RWPE2 (cell line): Measurements from ENCODE around the gene ACAD10.
A peak's percentile ranks its signal among the peaks of the same experiment; 100 is the strongest.

Experiments used
- ATAC-seq: fragments of 200-7000 bp; cut with Tn5 transposase; 3 replicates; pipeline ENCODE4 v1.9.1; 2021; ENCODE audit warnings: low read depth
- DNase-seq: peaks from one replicate; pipeline ENCODE4 v3.0.0-alpha.2; 2020; ENCODE audit warnings: low spot score
- H3K27ac ChIP-seq: fragments of 450-650 bp; 2 replicates; pipeline ENCODE4 v1.5.1; 2017; ENCODE audit warnings: mild to moderate bottlenecking; ENCODE audit not compliant: poor library complexity, severe bottlenecking
- H3K27me3 ChIP-seq: fragments of 250-450 bp; sonication (Bioruptor Pico); 2 replicates; pipeline ENCODE4 v1.5.1; 2021; ENCODE audit warnings: mild to moderate bottlenecking, moderate library complexity; ENCODE audit not compliant: insufficient read depth, poor library complexity, severe bottlenecking
- H3K36me3 ChIP-seq: fragments of 250-450 bp; sonication (Bioruptor Pico); 2 replicates; pipeline ENCODE4 v1.5.1; 2020; ENCODE audit warnings: low read depth, mild to moderate bottlenecking, moderate library complexity
- H3K4me1 ChIP-seq: fragments of 250-450 bp; sonication (Bioruptor Pico); 2 replicates; pipeline ENCODE4 v1.5.1; 2021; ENCODE audit warnings: mild to moderate bottlenecking, moderate library complexity; ENCODE audit not compliant: insufficient read depth, poor library complexity, severe bottlenecking
- H3K4me3 ChIP-seq: fragments of 250-450 bp; sonication (Bioruptor Pico); 2 replicates; pipeline ENCODE4 v1.5.1; 2021; ENCODE audit warnings: mild to moderate bottlenecking, moderate library complexity; ENCODE audit not compliant: severe bottlenecking
- H3K9me3 ChIP-seq: fragments of 250-450 bp; sonication (Bioruptor Pico); 2 replicates; pipeline ENCODE4 v1.5.1; 2021; ENCODE audit warnings: mild to moderate bottlenecking, moderate library complexity; ENCODE audit not compliant: severe bottlenecking
- CTCF ChIP-seq: fragments of 450-650 bp; IDR thresholded peaks from one replicate; pipeline ENCODE4 v1.5.1; 2017; ENCODE audit warnings: mild to moderate bottlenecking, moderate library complexity; ENCODE audit not compliant: poor library complexity, severe bottlenecking

The ACAD10 gene

GRCh38 chr12:111685811-111686573 lies at the start of gene ACAD10, which contains the start of gene BRAP:
ACAD10 (plus strand) TSS chr12:111686053; CDS start chr12:111692710, 6,657 bp downstream.
BRAP (minus strand) TSS chr12:111685956; CDS start chr12:111685792, 164 bp downstream.
- Histone ChIP-seq H3K4me1 (no peaks in the 10 kb centered on the region), H3K9me3 (no peaks in the 10 kb centered on the region), H3K27ac (peak within 1 kb of the TSS; percentile 28), H3K36me3 (peaks cover 18% of the 10 kb centered on the region), H3K4me3 (peak within 1 kb of the TSS; percentile 83), H3K27me3 (no peaks in the 10 kb centered on the region)
- no peak for TF ChIP-seq CTCF
- ATAC-seq = peak; percentile 93
- DNase-seq = peak; percentile 89

- Histone ChIP-seq H3K4me3 (no peak overlapping the region), H3K27ac (no peak overlapping the region), H3K4me1 (no peaks in the 10 kb centered on the region), H3K27me3 (no peaks in the 10 kb centered on the region), H3K9me3 (no peaks in the 10 kb centered on the region), H3K36me3 (no peaks in the 10 kb centered on the region)
- DNase-seq (no peak), ATAC-seq (no peak)
- no peak for TF ChIP-seq CTCF
These were observed 49.5 kb upstream of the ACAD10 start for GRCh38 chr12:111636209-111636945.

GRCh38 chr12:111638556-111638955 lies 47.3 kb upstream of the ACAD10 start:
- no peak for ATAC-seq
- Histone ChIP-seq H3K36me3 (peaks cover 14% of the 10 kb centered on the region), H3K27me3 (no peaks in the 10 kb centered on the region), H3K9me3 (no peaks in the 10 kb centered on the region), H3K27ac (no peak overlapping the region), H3K4me3 (no peak overlapping the region), H3K4me1 (no peaks in the 10 kb centered on the region)
- no peak for TF ChIP-seq CTCF
- no peak for DNase-seq

- peaks cover 26% of the 10 kb centered on the region for H3K36me3 ChIP-seq
- ATAC-seq (no peak), DNase-seq (no peak)
- no peak overlapping the region for H3K4me3 ChIP-seq
- no peaks in the 10 kb centered on the region for H3K4me1 ChIP-seq
- no peak for TF ChIP-seq CTCF
- H3K27ac ChIP-seq = no peak overlapping the region
- no peaks in the 10 kb centered on the region for H3K9me3 ChIP-seq
- H3K27me3 ChIP-seq = no peaks in the 10 kb centered on the region
These were observed 45.3 kb upstream of the ACAD10 start for GRCh38 chr12:111640506-111640905.
